AG04450 (cell line): ENCODE measurements around the gene ZNF561. TPM values are rescaled to one million over a fixed set of nuclear protein-coding genes. Genes with fewer than 3 reads are reported as not detected.
"Not testable (repeated sequence)": the region's sequence is repeated elsewhere in the genome, so short reads cannot be mapped to it uniquely, and the experiment has no call there.

ENCODE experiments used
- CTCF ChIA-PET: fragments of 300-600, 350-600 bp; formaldehyde crosslinking; extraction: SDS; loops from one replicate; lab custom pipeline; 2022; ENCODE audit warnings: antibody characterized with exemption, inconsistent platforms; lab: Charles Lee
- POLR2A ChIA-PET: fragments of 350-600 bp; formaldehyde crosslinking; extraction: SDS; loops from one replicate; lab custom pipeline; 2021; ENCODE audit warnings: antibody characterized with exemption, inconsistent platforms; lab: Yijun Ruan, JAX
- DNase-seq: peaks from one replicate; pipeline ENCODE4 v3.0.0-alpha.2; 2011; ENCODE audit warnings: low read depth, low spot score
- H3K27ac ChIP-seq: one replicate; pipeline ENCODE4 v1.5.1; 2012; ENCODE audit warnings: low read depth, low read length, control low read depth
- H3K27me3 ChIP-seq: one replicate; pipeline ENCODE4 v1.6.0; 2012; ENCODE audit warnings: low read length; ENCODE audit not compliant: control insufficient read depth, insufficient read depth
- H3K4me3 ChIP-seq: 2 replicates; pipeline ENCODE4 v1.5.1; 2011; ENCODE audit warnings: mild to moderate bottlenecking, low read depth, low read length, control low read depth
- H3K9me3 ChIP-seq: 2 replicates; pipeline ENCODE4 v1.5.1; 2012; ENCODE audit warnings: low read length; ENCODE audit not compliant: control insufficient read depth, insufficient read depth
- CTCF ChIP-seq: IDR thresholded peaks from 2 replicates; pipeline ENCODE4 v1.5.1; 2011; ENCODE audit warnings: low read depth, low read length, control low read depth, inconsistent platforms
- polyA plus RNA-seq: library from polyadenylated mRNA; depleted of rRNA; stranded (reverse); fragments of >200 nt; gene quantifications from 2 replicates; pipeline ENCODE4 v1.2.3, GENCODE V29; 2011

Gene ZNF561
- polyA plus RNA-seq, 1 experiment: 39.3 TPM

DNA sequence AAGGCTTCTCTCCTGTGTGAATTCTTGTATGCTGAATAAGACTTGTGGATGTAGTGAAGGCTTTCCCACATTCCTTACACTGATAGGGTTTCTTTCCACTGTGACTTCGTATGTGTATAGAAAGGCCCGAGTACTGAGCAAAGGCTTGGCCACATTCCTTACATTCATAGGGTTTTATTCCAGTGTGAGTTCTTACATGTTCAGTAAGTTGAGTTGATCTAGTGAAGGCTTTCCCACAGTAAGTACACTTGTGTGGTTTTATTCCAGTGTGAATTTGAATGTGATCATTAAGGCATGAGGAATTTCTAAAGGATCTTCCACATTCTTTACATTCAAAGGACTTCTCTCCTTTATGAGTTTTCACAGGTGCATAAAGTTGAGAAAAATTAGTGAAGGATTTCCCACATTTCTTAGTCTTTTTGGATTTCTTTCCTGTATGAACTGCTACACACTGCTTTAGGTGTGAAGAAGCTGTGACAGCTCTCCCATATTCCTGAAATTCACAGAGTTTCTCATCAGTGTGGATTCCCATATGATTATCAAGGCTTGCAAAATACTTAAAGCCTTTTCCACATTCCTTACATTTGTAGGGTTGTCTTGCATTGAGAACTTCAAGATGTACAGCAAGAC is 10.4 kb downstream of the ZNF561 start:
- CTCF ChIA-PET: no interaction called here
- H3K4me3 ChIP-seq: no peak overlapping the region
- TF ChIP-seq CTCF: no peak
- H3K9me3 ChIP-seq: peaks cover 47% of the 10 kb centered on the region
- H3K27me3 ChIP-seq: no peaks in the 10 kb centered on the region
- no peak for DNase-seq
- POLR2A ChIA-PET: no interaction called here
- no peak overlapping the region for H3K27ac ChIP-seq

DNA sequence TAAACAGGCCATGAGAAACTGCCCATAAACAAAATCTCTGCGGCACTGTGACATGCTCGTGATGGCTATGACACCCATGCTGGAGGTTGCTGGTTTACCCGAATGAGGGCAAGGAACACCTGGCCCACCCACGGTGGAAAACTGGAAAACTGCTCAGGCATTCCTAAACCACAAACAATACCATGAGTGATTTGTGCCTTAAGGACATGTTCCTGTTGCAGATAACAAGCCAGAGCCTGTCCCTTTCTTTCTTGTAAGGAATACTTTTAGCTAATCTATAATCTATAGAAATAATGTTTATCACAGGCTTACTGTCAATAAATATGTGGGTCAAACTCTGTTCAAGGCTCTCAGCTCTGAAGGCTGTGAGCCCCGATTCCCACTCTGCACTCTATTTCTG is 12.1 kb downstream of the ZNF561 start:
- no peaks in the 10 kb centered on the region for H3K27me3 ChIP-seq
- DNase-seq: no peak
- H3K27ac ChIP-seq: no peak overlapping the region
- peaks cover 44% of the 10 kb centered on the region for H3K9me3 ChIP-seq
- no peak for TF ChIP-seq CTCF
- POLR2A ChIA-PET: interaction anchor here (0.6 kb wide), 1 partner anchor 191 kb away, joined by 4 read pairs; no protein-coding TSS in a partner anchor
- CTCF ChIA-PET: no interaction called here
- no peak overlapping the region for H3K4me3 ChIP-seq

- ChIA-PET POLR2A (no interaction called here), CTCF (no interaction called here)
- Histone ChIP-seq H3K4me3 (no peak overlapping the region), H3K9me3 (peaks cover 14% of the 10 kb centered on the region), H3K27me3 (no peaks in the 10 kb centered on the region), H3K27ac (no peak overlapping the region)
- no peak for DNase-seq
- TF ChIP-seq CTCF: no peak
These were observed 24.0 kb downstream of the ZNF561 start for GRCh38 chr19:9597027-9597426.

DNA sequence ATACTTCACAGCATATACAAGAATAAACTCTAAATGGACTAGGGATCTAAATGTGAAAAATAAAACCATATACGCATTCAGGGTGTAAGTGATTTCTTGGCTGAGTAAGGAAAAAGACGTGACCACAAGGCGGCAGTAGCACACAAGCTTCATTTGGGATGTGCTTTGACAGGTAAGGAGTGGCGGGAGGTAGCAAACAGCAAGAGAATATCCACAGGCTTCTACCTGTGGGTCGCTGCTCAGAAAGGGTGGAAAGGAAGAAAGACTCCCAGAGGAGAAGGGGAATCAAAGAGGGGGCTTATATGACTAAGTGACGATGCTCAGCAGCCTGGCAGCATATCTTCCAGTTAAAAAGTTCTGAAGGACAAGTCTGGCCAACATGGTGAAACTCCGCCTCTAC is 34.3 kb downstream of the ZNF561 start:
- H3K27me3 ChIP-seq: no peaks in the 10 kb centered on the region
- H3K4me3 ChIP-seq: no peak overlapping the region
- CTCF ChIA-PET: interaction anchor here (0.6 to 4.5 kb wide), 14 partner anchors 10 to 381 kb away, joined by 3 to 20 read pairs (median 4); partner anchors contain the start of gene ZNF266
- H3K27ac ChIP-seq: no peak overlapping the region
- peak; percentile 72 for TF ChIP-seq CTCF
- H3K9me3 ChIP-seq: peaks cover 9% of the 10 kb centered on the region
- peak; percentile 23 for DNase-seq
- POLR2A ChIA-PET: no interaction called here

- H3K9me3 ChIP-seq: peaks cover 19% of the 10 kb centered on the region
- peak within 1 kb of the TSS; percentile 96 for H3K4me3 ChIP-seq
- CTCF ChIA-PET: interaction anchor here (0.6 to 4.5 kb wide), 5 partner anchors 42 to 379 kb away, joined by 3 to 20 read pairs (median 5); no protein-coding TSS in a partner anchor
- TF ChIP-seq CTCF: 0 out of 2 replicates have a peak, but pooled peaks have one; percentile 1
- H3K27me3 ChIP-seq: no peaks in the 10 kb centered on the region
- DNase-seq: peak; percentile 34
- peak within 1 kb of the TSS; percentile 79 for H3K27ac ChIP-seq
- POLR2A ChIA-PET: no interaction called here
These were observed 36.8 kb downstream of the ZNF561 start, which contains the start of gene ZNF121 for GRCh38 chr19:9584073-9584833. TSS of gene ZNF121 (minus strand) at chr19:9584504. CDS start at chr19:9568097, 16,407 bp downstream.

- H3K27ac ChIP-seq, DNase-seq, H3K27me3 ChIP-seq, H3K4me3 ChIP-seq, POLR2A ChIA-PET: not testable (repeated sequence)
- CTCF ChIA-PET: interaction anchor here (1.4 kb wide), 1 partner anchor 213 kb away, joined by 5 read pairs; no protein-coding TSS in a partner anchor
- peaks cover 32% of the 10 kb centered on the region for H3K9me3 ChIP-seq
These were observed 38.8 kb downstream of the ZNF561 start for GRCh38 chr19:9582081-9582725.
